GM18499 (cell line): ENCODE data around the gene GGT6.

Source experiments
- ATAC-seq: cut with Tn5 transposase; IDR thresholded peaks from one replicate; pipeline ENCODE4 v1.9.1; 2021; ENCODE audit warnings: moderate number of reproducible peaks; ENCODE audit not compliant: insufficient read depth, unreplicated experiment

GGT6 gene

GRCh38 chr17:4554997-4555799 is 5.2 kb downstream of the GGT6 start, which contains the start of gene MYBBP1A:
Gene MYBBP1A, minus strand, starts transcription at chr17:4555384. Its CDS starts 60 bp downstream, at chr17:4555324.
- peak; percentile 76 for ATAC-seq

GRCh38 chr17:4554441-4554996 is 5.9 kb downstream of the GGT6 start:
- no peak for ATAC-seq

GRCh38 chr17:4553669-4554068 is 6.7 kb downstream of the GGT6 start:
- ATAC-seq, result no peak

- no peak for ATAC-seq
These were observed 8.4 kb downstream of the GGT6 start for GRCh38 chr17:4551796-4552525.

GRCh38 chr17:4551141-4551540 is 9.2 kb downstream of the GGT6 start:
- no peak for ATAC-seq

GRCh38 chr17:4550534-4551039 is 9.8 kb downstream of the GGT6 start:
- ATAC-seq, result no peak

GRCh38 chr17:4549781-4550533 is 10.4 kb downstream of the GGT6 start:
- ATAC-seq, result no peak

GRCh38 chr17:4548721-4549531 is 11.5 kb downstream of the GGT6 start:
- no peak for ATAC-seq

GRCh38 chr17:4548061-4548461 is 12.3 kb downstream of the GGT6 start:
- ATAC-seq, result no peak

- no peak for ATAC-seq
These were observed 13.1 kb downstream of the GGT6 start for GRCh38 chr17:4547118-4547906.

- ATAC-seq, result no peak
These were observed 15.0 kb downstream of the GGT6 start for GRCh38 chr17:4545217-4545951.

- ATAC-seq, result no peak
These were observed 15.5 kb downstream of the GGT6 start for GRCh38 chr17:4544951-4545216.

- ATAC-seq, result no peak
These were observed 16.0 kb downstream of the GGT6 start for GRCh38 chr17:4544135-4544950.

- no peak for ATAC-seq
These were observed 16.8 kb downstream of the GGT6 start for GRCh38 chr17:4543557-4544026.

GRCh38 chr17:4542726-4543191 is 17.6 kb downstream of the GGT6 start:
- ATAC-seq, result no peak

- ATAC-seq, result no peak
These were observed 18.2 kb downstream of the GGT6 start for GRCh38 chr17:4542003-4542725.
